NOMO-1 (cell line): Measurements from ENCODE around the gene EHBP1.
"Not testable (repeated sequence)": the region's sequence is repeated elsewhere in the genome, so short reads cannot be mapped to it uniquely, and the experiment has no call there.

Experiments
- DNase-seq, 2 experiments: peaks; one replicate each; lab custom pipeline; 2025; ENCODE audit not compliant: unreplicated experiment in 2 of 2; lab: John Stamatoyannopoulos, UW

The EHBP1 gene

GRCh38 chr2:63000801-63001200, 295.3 kb downstream of the EHBP1 start:
- no peak for DNase-seq

- no peak for DNase-seq
Measured at GRCh38 chr2:63001576-63001975, 296.1 kb downstream of the EHBP1 start.

- DNase-seq = no peak
Measured at GRCh38 chr2:63003351-63003750, 297.8 kb downstream of the EHBP1 start.

- no peak for DNase-seq
Measured at GRCh38 chr2:63007813-63008458, 302.4 kb downstream of the EHBP1 start.

GRCh38 chr2:63008838-63009237, 303.3 kb downstream of the EHBP1 start:
- DNase-seq = no peak

GRCh38 chr2:63009490-63009889, 304.0 kb downstream of the EHBP1 start:
- DNase-seq = no peak

- no peak for DNase-seq
Measured at GRCh38 chr2:63012541-63012940, 307.0 kb downstream of the EHBP1 start.

GRCh38 chr2:63013438-63013837, 307.9 kb downstream of the EHBP1 start:
- no peak for DNase-seq

- no peak for DNase-seq
Measured at GRCh38 chr2:63015389-63015788, 309.9 kb downstream of the EHBP1 start.

GRCh38 chr2:63018439-63018838, 312.9 kb downstream of the EHBP1 start:
- no peak for DNase-seq

GRCh38 chr2:63019686-63020085, 314.2 kb downstream of the EHBP1 start:
- DNase-seq = not testable (repeated sequence)

GRCh38 chr2:63023444-63023843, 317.9 kb downstream of the EHBP1 start:
- DNase-seq = peak in 1 of 2 experiments; percentile 17

GRCh38 chr2:63027220-63027619, 321.7 kb downstream of the EHBP1 start:
- DNase-seq = no peak

- no peak for DNase-seq
Measured at GRCh38 chr2:63029058-63029457, 323.5 kb downstream of the EHBP1 start.

- no peak for DNase-seq
Measured at GRCh38 chr2:63034526-63034925, 329.0 kb downstream of the EHBP1 start.

GRCh38 chr2:63035169-63035568, 329.7 kb downstream of the EHBP1 start:
- DNase-seq = no peak

- DNase-seq = no peak
Measured at GRCh38 chr2:63035660-63036059, 330.1 kb downstream of the EHBP1 start.

- DNase-seq = no peak
Measured at GRCh38 chr2:63038034-63038433, 332.5 kb downstream of the EHBP1 start.

- no peak for DNase-seq
Measured at GRCh38 chr2:63040586-63040985, 335.1 kb downstream of the EHBP1 start.

GRCh38 chr2:63041592-63041991, 336.1 kb downstream of the EHBP1 start:
- no peak for DNase-seq

GRCh38 chr2:63044362-63045327, 339.1 kb downstream of the EHBP1 start:
- no peak for DNase-seq

- no peak for DNase-seq
Measured at GRCh38 chr2:63046552-63046951, 341.0 kb downstream of the EHBP1 start.
